A549 treated with AZD9567 at 1 μM for 4 hours (cell line): ENCODE measurements around the gene KRTAP12-2. TPM values are rescaled to one million over a fixed set of nuclear protein-coding genes. Genes with fewer than 3 reads are reported as not detected.

Source experiments
- total RNA-seq: library from RNA; stranded (reverse); fragments of 200-300 nt; extraction: Qiagen RNA extraction; gene quantifications from 5 replicates; pipeline ENCODE4 v1.2.3, GENCODE V29; 2022; ENCODE audit not compliant: insufficient read depth

Gene KRTAP12-2
- total RNA-seq = not detected in 5 replicates

GRCh38 chr21:44666401-44667320 is at the start of gene KRTAP12-2:
TSS of gene KRTAP12-2 (minus strand) at chr21:44666927. CDS start at chr21:44666886, 41 bp downstream.

GRCh38 chr21:44711327-44712202 is 44.8 kb upstream of the KRTAP12-2 start, which contains the start of gene TSPEAR:
TSS of gene TSPEAR (minus strand) at chr21:44711572. CDS start at chr21:44711514, 58 bp downstream.

GRCh38 chr21:44697172-44697810 is 30.6 kb upstream of the KRTAP12-2 start, which contains the start of gene KRTAP10-12:
TSS of gene KRTAP10-12 (plus strand) at chr21:44697172. CDS start at chr21:44697202, 30 bp downstream.

GRCh38 chr21:44681861-44682579 is 15.3 kb upstream of the KRTAP12-2 start, which contains the start of gene KRTAP12-1:
TSS of gene KRTAP12-1 (minus strand) at chr21:44682163. CDS start at chr21:44682123, 40 bp downstream.

GRCh38 chr21:44657635-44658540 is 8.8 kb downstream of the KRTAP12-2 start, which contains the start of gene KRTAP12-3:
TSS of gene KRTAP12-3 (plus strand) at chr21:44657932. CDS start at chr21:44657980, 48 bp downstream.

GRCh38 chr21:44654576-44655175 is 12.1 kb downstream of the KRTAP12-2 start, which contains the start of gene KRTAP12-4:
TSS of gene KRTAP12-4 (minus strand) at chr21:44654659. CDS start at chr21:44654614, 45 bp downstream.

GRCh38 chr21:44646366-44647221 is 20.1 kb downstream of the KRTAP12-2 start, which contains the start of gene KRTAP10-11:
TSS of gene KRTAP10-11 (plus strand) at chr21:44646414. CDS start at chr21:44646459, 45 bp downstream.

GRCh38 chr21:44637018-44637850 is 29.5 kb downstream of the KRTAP12-2 start, which contains the start of gene KRTAP10-10:
TSS of gene KRTAP10-10 (plus strand) at chr21:44637356. CDS start at chr21:44637418, 62 bp downstream.

GRCh38 chr21:44626673-44627143 is 40.0 kb downstream of the KRTAP12-2 start, which contains the start of gene KRTAP10-9:
TSS of gene KRTAP10-9 (plus strand) at chr21:44627093. CDS start at chr21:44627172, 79 bp downstream.

Other genes with a start within 250 kb of the KRTAP12-2 start
- 1.6 to 2.8 TPM (median 2.4 TPM) in 5 replicates for gene LRRC3, start 211.4 kb downstream of the KRTAP12-2 start, total RNA-seq
- gene KRTAP10-1, start 126.7 kb downstream of the KRTAP12-2 start, total RNA-seq = not detected in 5 replicates
- gene KRTAP10-2, start 115.4 kb downstream of the KRTAP12-2 start, total RNA-seq = not detected in 5 replicates
- gene KRTAP10-3, start 108.1 kb downstream of the KRTAP12-2 start, total RNA-seq = not detected in 5 replicates
- not detected in 5 replicates for gene KRTAP10-4, start 93.2 kb downstream of the KRTAP12-2 start, total RNA-seq
- gene KRTAP10-5, start 86.3 kb downstream of the KRTAP12-2 start, total RNA-seq = not detected in 5 replicates
- gene KRTAP10-6, start 74.4 kb downstream of the KRTAP12-2 start, total RNA-seq = not detected in 5 replicates
- gene KRTAP10-7, start 66.3 kb downstream of the KRTAP12-2 start, total RNA-seq = not detected in 5 replicates
- not detected in 5 replicates for gene KRTAP10-8, start 54.8 kb downstream of the KRTAP12-2 start, total RNA-seq
- gene KRTAP10-9, start 39.8 kb downstream of the KRTAP12-2 start, total RNA-seq = not detected in 5 replicates
- gene KRTAP10-10, start 29.6 kb downstream of the KRTAP12-2 start, total RNA-seq = not detected in 5 replicates
- gene KRTAP10-11, start 20.5 kb downstream of the KRTAP12-2 start, total RNA-seq = not detected in 5 replicates
- gene KRTAP12-4, start 12.3 kb downstream of the KRTAP12-2 start, total RNA-seq = not detected in 5 replicates
- gene KRTAP12-3, start 9.0 kb downstream of the KRTAP12-2 start, total RNA-seq = not detected in 5 replicates
- gene KRTAP12-1, start 15.2 kb upstream of the KRTAP12-2 start, total RNA-seq = not detected in 5 replicates
- not detected in 5 replicates for gene KRTAP10-12, start 30.2 kb upstream of the KRTAP12-2 start, total RNA-seq
- 0.02 TPM in 1 of 5 replicates, not detected in the others for gene TSPEAR, start 44.6 kb upstream of the KRTAP12-2 start, total RNA-seq
- gene UBE2G2, start 134.9 kb upstream of the KRTAP12-2 start, total RNA-seq = 26.1 to 39.4 TPM (median 38.1 TPM) in 5 replicates
- gene SUMO3, start 151.1 kb upstream of the KRTAP12-2 start, total RNA-seq = 62.4 to 75.2 TPM (median 68.4 TPM) in 5 replicates
- gene PTTG1IP, start 206.8 kb upstream of the KRTAP12-2 start, total RNA-seq = 82.9 to 95.4 TPM (median 93.7 TPM) in 5 replicates